Inferior parietal cortex (tissue), 1 donor: ENCODE data around the gene PKHD1.

Experiments used
- DNase-seq: peaks from one replicate; pipeline ENCODE4 v3.0.0-alpha.2; 2016; ENCODE audit errors: extremely low spot score

PKHD1 gene

GRCh38 chr6:51792273-51793030 lies 295.0 kb downstream of the PKHD1 start:
- no peak for DNase-seq

DNA sequence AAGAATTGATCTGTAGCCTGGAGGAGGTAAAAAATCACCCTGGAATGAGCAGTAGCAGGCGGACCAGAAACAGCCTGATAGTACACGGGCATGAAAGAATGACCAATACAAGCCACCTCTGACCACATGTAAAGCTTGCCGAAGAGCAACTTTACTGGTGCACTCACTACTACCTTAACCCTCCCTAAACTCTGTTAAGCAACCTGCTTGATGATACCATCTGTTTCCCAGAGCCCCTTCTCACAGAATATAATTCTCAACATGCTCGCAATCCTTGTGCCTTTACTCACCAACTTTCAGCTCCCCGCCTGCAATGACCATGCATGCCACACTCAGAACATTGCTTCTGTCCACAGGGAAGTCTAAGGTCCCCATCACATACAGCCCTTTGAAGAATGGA lies 296.5 kb downstream of the PKHD1 start:
- no peak for DNase-seq

DNA sequence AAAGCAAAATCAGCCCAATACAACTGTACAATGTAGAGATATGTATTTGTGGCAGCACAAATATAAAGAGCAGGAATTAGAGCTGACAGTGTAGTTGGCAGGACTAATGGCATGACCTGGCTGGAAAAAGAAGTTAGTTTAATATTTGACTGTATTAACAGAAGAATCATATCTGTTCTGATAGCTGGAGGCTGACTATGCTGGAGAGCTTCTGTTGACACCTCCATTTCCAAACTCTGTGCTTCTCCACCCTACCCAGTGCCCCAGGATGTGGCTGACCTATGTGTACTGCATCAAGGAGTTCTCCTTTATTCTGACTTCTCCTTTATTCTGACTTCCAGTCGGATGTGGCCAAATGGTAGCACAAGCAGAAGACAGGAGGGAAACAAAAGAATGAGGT lies 299.3 kb downstream of the PKHD1 start:
- DNase-seq = no peak

- DNase-seq = no peak
Observed at GRCh38 chr6:51778666-51779065, 308.7 kb downstream of the PKHD1 start.

DNA sequence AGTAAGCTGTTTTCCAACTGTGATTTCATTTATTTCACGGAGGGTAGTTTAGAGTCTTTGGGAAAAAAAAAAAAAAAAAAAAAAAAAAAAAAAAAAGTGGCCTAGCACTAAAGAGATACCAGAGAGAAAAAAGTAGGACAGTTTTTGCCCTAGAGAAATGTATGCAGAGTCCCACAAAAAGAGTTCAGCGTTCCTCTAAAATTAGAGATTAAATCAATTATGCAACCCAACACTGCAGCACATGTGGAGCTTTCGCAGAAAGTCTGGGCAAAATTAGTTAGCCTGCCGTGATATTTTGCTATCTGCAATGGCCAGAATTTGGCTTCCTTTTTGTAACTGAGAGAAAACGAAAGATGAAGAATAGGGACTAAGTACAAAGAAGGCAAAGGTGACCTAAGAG lies 309.8 kb downstream of the PKHD1 start:
- no peak for DNase-seq

DNA sequence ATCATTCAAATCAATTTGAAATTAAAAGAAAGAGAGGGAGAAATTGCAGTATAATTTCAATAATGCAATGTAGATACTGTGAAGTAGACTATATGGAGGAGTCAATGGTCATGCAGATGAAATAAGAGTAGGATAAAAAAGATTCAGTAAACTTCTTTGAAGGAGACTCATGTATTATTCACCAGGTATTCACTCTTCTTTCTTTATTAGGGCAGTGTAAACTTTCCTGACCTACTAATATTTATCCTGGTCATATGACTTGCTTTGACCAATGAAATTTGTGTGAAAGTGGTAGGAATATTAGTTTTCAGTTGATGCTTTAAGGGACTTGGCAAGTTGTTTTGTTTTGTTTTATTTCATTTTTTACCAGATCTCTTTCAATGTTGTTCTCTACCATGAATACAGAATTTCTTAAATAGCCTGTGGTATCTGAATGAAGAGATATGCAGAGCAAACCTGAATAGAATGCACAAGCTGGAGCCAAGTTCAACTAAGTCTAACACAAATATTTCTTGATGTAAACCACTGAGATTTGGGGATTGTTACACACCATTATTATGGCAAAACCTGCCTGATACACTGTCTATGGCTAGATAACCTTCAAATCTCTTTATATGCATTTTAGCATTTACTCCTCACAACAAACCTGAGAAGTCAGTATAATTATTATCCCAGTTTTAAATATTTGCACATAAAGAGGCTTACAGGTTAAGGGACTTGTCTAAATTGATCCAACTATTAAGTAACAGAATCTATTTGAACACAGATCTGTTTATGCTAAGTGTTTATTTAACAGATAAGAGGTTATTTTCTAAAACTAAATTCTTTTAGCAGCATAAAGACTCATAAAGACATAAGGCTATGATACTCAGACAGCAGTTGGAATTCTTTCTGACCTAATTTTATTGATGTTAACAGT lies 311.2 kb downstream of the PKHD1 start:
- no peak for DNase-seq

GRCh38 chr6:51768087-51768486 lies 319.3 kb downstream of the PKHD1 start:
- no peak for DNase-seq

- DNase-seq = no peak
Observed at GRCh38 chr6:51765230-51765629, 322.2 kb downstream of the PKHD1 start.

- DNase-seq = no peak
Observed at GRCh38 chr6:51753635-51754034, 333.8 kb downstream of the PKHD1 start.

DNA sequence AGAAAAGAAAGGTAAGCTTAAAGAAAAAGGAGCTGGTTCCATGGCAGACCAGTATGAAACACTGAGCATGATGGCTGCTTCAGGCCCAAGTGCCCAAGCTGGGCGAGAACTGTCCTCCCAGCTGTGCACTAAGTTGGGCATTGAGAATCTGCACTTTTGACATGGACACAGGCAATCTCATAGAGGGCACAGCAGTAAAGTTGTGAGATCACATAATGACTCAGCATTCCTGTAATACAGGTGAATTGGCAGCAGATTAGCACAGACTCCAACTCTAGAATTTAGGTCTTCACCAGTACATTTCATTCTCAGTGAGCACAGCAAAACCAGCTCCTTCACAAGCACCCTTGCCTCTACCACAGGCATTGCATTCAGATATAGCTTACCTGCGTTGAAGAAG lies 343.4 kb downstream of the PKHD1 start:
- no peak for DNase-seq

DNA sequence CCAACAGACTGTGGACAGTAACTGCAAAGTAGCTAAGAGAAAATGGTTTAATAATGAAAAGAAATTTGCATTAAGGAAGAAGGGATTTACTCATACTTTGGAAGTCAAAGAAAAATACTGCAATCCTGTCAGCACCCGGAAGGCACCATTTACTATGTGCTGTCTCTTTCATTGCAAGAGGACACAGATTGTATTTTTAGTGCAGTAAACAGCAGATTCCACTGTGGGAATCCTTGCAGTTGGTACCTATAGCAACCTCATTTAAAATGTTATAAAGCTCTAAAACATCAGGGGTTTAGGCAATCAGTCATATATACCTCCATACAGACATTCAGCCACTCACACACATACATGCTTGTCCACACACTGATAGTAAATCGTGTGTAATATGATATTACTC lies 346.8 kb downstream of the PKHD1 start:
- no peak for DNase-seq

DNA sequence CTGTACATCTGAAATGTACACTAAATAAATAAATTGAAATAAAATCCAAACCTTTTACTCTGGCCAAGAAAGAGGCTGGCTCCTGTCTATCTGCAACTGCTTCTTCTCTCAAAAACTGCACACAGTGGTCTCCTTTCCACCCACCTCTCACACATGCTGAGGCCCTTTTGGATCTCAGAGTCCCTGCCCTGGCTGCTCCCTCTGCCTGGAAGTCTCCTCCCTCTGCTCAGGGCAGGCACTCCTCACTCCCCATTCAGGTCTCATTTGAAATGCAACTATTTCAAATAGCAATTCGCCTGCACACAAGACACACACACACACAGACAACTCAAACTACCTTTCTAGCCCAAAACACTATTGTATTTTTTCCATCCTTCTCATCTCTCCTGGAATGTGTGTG lies 348.8 kb downstream of the PKHD1 start:
- DNase-seq = no peak

DNA sequence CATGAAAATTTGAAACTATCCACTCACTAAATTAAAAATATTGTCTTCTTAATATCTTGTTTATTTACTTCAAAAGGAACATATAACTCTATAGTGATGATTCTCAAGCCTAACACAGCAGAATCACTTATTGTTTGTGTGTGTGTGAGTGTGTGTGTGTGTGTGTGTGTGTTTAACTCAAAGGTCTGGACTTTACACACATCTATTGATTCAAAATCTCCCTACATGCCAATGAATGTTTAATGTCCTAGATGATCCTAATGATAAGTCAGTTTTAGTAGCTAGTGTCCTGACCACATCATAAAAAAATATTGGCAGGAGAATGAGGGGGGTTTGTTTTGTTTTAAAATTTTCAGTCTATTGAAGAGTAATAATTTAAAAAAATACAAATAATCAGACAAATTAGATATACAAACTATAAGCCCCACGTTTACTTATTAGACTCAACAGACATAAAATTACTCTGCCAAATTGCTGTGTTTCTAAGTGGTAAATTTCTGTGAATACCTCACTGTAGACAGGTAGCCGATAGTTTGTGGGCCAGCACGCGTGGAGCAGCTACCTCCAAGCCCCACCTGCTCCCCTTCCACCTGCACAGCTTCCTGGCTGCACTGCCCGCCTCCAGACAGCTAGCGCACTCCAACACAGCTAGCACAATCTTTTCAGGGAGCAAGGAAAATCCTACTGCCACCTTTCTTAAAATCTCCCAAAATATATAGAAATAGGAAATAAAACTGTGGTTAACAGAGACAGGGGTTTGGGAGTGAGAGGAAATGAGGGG lies 349.6 kb downstream of the PKHD1 start:
- DNase-seq = no peak

- no peak for DNase-seq
Observed at GRCh38 chr6:51725155-51725554, 362.3 kb downstream of the PKHD1 start.

DNA sequence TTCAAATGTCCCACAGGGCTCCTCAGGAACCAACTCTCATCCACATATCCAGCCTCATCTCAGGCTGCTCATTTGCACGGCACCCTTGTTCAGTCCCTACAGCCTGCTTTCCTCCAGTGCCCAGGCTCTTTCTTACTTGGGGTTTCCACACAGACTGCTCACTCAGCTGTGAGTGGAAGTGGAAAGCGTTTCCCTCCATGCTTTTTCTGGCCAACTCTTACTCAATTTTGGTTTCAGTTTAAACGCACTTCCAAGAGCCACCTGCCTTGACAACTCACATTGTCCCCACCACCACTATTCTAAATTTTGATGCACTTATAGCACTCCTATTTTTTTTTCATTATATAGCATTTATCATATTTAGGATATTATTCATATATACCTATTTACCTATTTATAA lies 367.1 kb downstream of the PKHD1 start:
- no peak for DNase-seq

- DNase-seq = no peak
Observed at GRCh38 chr6:51719297-51719696, 368.1 kb downstream of the PKHD1 start.

GRCh38 chr6:51718533-51718932 lies 368.9 kb downstream of the PKHD1 start:
- DNase-seq = no peak

- DNase-seq = no peak
Observed at GRCh38 chr6:51717477-51717876, 369.9 kb downstream of the PKHD1 start.

DNA sequence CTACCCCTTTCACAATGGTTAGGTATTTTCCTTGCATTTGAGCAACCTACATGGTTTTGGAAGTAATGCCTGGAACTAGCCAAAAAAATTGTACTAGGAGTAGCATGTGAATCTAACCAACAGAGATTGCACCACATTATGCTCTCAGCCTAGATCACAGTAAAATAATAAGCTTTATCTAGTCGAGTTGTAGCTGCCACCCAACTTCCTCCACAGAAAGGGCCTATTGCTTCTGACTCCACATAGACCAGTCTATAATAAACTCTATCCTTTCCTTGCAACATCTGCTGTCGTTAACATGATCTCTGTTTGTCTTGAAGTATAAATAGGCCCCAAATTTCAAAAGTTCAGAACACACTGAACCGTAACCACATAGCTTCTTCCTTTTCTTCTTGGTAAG lies 375.5 kb downstream of the PKHD1 start:
- no peak for DNase-seq

DNA sequence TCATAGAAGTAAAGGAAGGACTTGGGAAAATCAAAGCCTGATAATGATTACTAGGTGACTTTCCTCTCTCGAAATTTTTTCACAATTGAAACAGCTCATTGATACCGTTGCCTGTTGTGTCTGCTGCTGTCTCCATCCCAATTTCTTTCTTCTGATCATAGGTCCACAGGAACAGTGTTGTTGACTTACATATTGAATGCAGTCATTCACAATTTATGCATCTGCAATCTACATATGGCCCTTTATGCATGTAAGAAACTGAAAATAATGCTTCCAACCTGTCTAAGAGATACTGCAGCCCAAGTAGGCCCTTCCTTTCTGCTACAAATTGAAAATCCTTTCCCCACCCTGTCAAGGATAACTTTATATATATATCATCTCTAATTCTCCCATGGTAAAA lies 381.3 kb downstream of the PKHD1 start:
- no peak for DNase-seq

DNA sequence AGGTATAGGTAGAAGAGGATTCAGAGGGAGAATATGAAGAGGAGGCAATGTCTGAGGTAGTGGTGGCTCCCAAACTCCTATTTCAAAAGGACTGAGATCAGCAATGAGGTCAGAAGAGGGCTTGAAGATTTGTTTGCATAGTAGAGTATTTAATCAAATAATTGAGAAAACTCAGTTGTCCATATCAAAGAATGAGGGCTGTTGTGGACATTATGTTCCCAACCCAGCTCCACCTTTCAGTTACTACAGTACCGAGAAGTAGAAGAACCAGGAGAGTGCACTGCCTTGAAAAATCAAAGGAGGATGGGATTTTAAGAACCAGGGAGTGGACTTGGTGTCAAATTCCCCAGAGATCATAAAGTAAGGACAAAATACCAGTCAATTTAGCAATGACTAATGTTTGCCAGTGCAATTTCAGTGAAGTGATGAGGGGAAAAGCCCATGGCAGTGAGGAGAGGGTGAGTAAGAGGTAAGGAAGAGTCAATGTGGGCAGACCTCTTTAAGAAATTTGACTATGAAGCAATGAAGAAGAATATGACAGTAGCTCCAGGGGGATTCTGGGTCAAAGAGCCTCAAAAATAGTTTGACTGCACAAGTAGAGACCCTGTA lies 382.4 kb downstream of the PKHD1 start:
- no peak for DNase-seq

GRCh38 chr6:51702851-51703250 lies 384.6 kb downstream of the PKHD1 start:
- no peak for DNase-seq
